ENCODE results near the gene SYDE2. TPM values are rescaled to one million over a fixed set of nuclear protein-coding genes. Genes with fewer than 3 reads are reported as not detected.
"Not testable (repeated sequence)": the region's sequence is repeated elsewhere in the genome, so short reads cannot be mapped to it uniquely, and the experiment has no call there.

Gene SYDE2
- total RNA-seq, 1 experiment from 2014 or later, result 1.2 TPM

- no peak for DNase-seq (ENCODE audit: low read depth)
These were observed 13.8 kb upstream of the SYDE2 start for GRCh38 chr1:85214654-85215053.

DNA sequence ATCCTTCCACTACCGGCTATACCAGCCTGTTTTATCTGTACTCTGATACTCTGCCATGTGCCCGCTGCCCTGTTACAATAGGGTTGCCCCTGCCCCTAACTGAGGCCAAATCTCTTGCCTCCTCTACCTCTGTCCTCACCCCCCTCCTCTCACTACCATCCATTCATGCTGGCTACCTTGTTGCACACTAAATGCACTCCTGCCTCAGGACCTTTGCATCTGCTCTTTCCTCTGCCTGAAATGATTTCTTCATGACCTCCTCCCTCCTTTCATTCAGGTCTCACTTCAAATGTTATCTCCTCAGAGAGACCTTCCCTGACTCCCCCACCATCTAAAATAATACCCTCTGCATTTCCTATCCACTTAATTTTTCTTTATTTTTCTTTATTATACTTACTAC lies 7.7 kb upstream of the SYDE2 start:
- DNase-seq (ENCODE audit: low read depth), result no peak

- no peak for DNase-seq (ENCODE audit: low read depth)
These were observed 2.9 kb upstream of the SYDE2 start for GRCh38 chr1:85203573-85204171.

GRCh38 chr1:85202864-85203255 lies 2.0 kb upstream of the SYDE2 start:
- no peak for DNase-seq (ENCODE audit: low read depth)

GRCh38 chr1:85202092-85202863 lies 1.5 kb upstream of the SYDE2 start:
- no peak for DNase-seq (ENCODE audit: low read depth)

DNA sequence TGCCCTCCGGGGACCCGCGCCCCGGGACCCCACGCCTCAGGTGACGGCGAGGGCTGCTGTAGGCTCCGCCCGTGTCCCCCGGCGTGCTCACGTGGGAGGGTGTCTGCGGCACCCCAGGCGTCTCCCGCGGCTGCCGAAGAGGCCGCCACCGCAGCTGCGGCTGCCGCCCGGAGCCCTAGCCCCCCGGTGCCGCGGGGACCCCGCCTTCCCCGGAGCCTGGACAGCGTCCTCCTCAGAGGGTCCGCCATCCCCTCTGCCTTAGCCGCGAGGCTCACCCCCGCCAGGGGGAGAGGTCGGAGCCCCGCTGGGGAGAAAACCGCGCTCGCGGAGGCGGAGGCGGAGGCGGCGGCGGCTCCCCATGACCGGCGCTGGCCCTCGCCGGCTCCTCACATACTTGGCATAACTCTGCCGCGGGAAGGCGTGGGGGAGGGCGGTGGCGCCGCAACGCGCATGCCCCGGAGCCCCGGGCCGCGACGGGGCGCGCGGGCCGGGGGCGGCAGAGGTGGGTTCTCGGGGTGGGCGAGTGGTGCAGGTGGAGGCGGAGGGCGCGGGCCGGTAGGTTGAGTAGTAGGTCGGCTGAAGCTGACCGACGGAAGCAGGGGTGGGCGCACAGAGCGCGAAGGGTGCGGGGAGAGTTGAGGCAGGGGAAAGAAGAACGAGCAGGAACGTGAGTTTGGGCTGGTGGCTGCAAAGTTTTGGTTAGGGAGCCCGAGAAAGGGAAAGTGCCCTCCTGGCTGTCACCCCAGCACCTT lies 700 bp upstream of the SYDE2 start:
- DNase-seq (ENCODE audit: low read depth), result peak; percentile 57

DNA sequence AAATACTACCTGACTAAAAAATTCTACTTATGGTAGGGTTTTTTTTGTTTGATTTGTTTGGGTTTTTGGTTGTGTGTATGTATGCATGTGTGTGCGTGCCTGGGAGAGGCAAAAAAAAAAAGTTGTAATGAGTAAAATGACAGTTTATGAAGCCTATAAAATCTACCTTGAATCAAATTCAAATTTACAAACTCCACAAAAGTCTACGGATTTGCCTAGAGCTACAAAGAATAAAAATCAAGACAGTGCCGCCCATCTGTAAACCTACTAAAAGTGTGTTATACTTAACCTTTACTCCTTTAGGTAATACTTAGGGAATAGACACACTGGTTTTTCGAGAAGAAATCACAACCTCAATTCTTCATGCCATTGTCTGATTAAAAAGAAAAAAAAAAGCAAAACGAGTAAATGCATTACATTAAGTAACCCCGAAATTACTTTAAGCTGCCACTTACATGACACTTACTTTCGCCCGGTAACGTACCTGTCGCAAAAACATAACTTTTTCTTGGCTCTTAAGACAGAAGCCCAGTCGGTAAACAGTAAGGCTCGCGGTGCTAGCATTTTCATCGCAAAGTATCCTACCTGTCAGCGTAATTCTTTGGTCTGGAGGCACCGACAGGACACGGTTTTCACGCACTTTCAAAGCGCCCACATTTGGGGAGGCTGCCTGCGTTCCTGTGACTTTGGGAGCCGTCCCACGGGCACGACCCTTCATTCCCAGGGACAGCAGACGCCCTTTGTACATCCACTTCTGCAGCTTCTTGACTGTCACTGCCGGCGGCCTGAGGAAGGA lies 951 bp downstream of the SYDE2 start:
- no peak for DNase-seq (ENCODE audit: low read depth)

GRCh38 chr1:85198864-85199263 lies 2.0 kb downstream of the SYDE2 start:
- DNase-seq (ENCODE audit: low read depth), result no peak

DNA sequence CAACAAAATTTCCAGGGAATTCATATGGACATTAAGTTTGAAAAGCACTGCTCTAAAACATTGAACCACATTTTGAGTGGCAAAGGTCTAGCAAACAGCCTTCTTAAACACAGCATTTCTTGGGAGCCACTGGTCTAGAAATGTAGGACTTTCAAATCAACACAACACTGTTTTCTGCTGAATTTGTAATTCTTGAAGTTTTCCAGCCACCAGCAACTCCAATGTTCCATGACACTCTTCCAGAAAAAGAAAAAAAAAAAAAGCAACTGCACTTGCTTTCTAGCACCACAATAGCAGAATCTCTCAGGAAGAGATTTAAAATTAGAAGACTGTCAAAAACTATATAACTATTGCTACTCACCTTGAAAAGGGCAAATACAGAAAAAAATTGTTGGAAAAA lies 4.5 kb downstream of the SYDE2 start:
- no peak for DNase-seq (ENCODE audit: low read depth)

DNA sequence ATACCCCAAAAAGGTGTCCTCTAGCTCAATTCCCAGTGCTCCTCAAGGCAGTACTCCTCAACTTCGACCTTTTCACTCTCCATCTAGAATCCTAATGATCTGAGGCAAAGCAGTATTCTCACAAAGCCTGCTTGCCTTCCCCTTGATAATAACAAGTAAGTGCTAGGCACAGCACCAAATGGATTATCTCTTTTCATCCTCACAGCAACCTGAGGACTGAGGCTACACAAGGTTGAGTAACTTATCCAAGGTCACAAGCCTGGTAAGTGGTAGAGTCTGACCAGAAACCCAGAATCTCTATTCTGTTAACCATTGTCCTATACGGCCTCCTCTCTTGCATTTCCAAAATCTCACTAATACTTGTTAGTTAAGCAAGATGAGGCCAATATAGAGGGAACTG lies 5.1 kb downstream of the SYDE2 start:
- no peak for DNase-seq (ENCODE audit: low read depth)

GRCh38 chr1:85192129-85192528 lies 8.7 kb downstream of the SYDE2 start:
- not testable (repeated sequence) for DNase-seq (ENCODE audit: low read depth)

DNA sequence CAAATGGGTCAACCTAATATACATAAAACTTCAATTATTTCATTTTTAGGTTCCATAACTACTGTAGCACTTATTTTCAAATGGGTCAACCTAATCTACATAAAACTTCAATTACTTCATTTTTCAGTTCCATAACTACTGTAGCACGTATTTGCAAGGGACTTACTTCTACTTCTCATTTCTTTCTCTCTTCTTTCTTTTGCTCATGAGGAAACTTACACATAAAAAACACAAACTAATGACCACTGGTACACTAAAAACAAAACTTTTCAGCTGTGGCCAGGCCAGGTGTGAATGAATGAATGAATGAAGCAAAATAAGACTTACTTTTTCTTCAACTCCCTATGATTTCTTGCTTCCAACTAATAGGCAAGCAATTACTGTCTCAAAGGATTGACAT lies 11.7 kb downstream of the SYDE2 start:
- DNase-seq (ENCODE audit: low read depth), result no peak

GRCh38 chr1:85188530-85188929 lies 12.3 kb downstream of the SYDE2 start:
- peak; percentile 65 for DNase-seq (ENCODE audit: low read depth)

- DNase-seq (ENCODE audit: low read depth), result not testable (repeated sequence)
These were observed 13.8 kb downstream of the SYDE2 start for GRCh38 chr1:85187021-85187420.

DNA sequence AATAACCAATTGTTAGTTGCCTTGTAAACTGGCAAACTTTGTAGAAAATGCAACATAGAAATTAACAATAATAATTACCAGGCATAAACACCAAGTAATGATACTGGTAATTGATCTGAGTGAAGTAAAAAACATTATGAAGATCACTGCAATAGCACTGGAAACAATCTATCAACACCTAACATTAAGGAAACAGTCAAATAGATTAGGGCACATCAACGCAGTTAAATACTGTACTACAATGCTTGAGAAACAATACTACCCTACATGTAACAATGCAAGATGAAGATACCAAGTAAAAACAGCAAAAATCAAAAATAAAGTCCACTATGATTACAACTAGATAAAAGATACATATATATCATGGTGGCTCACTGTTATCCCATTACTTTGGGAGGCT lies 16.6 kb downstream of the SYDE2 start:
- DNase-seq (ENCODE audit: low read depth), result no peak

GRCh38 chr1:85182700-85183099 lies 18.1 kb downstream of the SYDE2 start:
- DNase-seq (ENCODE audit: low read depth), result peak; percentile 4

GRCh38 chr1:85180869-85181268 lies 19.9 kb downstream of the SYDE2 start:
- no peak for DNase-seq (ENCODE audit: low read depth)

DNA sequence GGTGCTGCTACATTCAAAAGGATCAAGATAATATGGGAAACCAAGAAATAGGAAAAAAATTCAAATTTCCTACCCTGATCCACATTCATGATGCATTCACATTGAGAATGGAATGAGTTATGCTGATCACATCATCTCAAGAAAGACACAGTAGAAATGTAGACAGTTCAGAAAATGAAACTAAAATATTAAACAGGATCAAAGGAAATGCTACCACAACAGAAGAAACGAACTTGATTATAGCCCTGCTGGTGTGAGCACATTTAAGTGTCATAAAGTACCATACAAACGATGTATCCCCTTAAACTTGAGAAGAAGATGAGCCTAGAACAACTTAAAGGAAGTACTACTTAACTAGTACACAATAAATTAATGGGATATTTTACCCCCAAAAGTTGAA lies 21.3 kb downstream of the SYDE2 start:
- no peak for DNase-seq (ENCODE audit: low read depth)

DNA sequence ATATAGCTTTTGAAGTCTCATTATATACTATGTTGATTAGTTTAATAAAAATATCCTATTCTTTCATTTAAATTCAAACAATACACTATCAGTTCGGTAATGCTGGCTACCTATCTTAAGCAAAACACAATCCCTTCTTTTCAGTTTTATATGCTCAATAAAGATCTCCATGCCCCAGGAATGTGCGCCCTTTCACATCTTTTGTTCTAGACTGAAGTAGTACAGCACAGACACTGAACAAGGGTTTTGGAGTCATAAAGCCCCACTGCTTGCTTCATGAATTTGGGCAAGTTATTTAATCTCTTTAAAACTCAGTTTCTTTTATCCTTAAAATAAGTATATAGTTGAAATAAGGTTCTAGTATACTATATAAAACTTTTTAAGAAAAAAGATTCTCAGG lies 22.4 kb downstream of the SYDE2 start:
- no peak for DNase-seq (ENCODE audit: low read depth)

DNA sequence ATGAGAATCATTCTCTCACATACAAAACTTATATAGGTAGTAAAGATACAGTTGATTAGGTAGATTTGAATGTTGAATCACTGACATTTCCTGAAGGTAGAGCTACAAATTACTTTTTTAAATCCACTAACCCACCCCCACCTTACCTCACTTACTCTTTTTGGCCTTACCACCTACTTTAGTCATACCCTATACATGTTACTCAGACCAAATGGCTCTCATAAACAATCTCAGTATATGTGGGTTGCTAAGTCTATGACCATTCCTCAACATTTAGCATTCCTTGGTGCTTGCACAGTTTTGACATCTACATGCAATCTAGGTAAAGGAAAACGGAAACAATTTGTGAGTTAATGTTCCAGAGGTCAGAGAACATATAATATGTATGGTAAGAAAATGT lies 26.3 kb downstream of the SYDE2 start:
- no peak for DNase-seq (ENCODE audit: low read depth)

DNA sequence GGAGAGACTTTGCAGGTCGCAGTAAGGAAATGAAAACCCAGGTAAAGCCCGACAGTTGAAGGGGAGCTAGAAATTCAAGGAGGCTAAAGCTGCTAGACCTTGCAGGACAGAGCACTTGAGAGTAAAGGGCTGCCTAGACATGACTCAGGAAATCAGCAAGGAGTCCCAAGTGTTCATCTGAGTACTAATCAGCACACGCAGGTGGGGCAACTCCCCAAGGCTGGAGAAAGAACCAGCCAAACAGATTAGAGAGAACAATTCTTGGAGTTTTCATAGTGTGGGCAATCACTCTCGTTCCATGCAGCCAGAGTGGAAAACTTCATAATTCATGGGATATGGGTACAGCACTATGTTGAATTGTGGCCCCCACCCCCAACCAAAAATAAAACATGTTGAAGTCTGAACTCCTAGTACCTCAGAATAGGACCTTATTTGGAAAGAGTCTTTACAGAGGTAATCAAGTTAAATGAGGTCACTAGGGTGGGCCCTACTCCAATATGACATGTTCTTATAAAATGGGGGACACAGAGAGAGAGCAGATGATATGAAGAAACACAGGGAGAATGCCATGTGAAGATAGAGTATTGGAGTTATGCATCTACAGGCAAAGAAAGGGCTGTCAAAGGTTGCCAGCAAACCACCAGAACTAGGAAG lies 28.0 kb downstream of the SYDE2 start:
- no peak for DNase-seq (ENCODE audit: low read depth)

- DNase-seq (ENCODE audit: low read depth), result no peak
These were observed 29.1 kb downstream of the SYDE2 start for GRCh38 chr1:85171721-85172120.
